ENCODE measurements around the gene UPK3B.
"Not testable (repeated sequence)": the region's sequence is repeated elsewhere in the genome, so short reads cannot be mapped to it uniquely, and the experiment has no call there.

UPK3B gene

DNA sequence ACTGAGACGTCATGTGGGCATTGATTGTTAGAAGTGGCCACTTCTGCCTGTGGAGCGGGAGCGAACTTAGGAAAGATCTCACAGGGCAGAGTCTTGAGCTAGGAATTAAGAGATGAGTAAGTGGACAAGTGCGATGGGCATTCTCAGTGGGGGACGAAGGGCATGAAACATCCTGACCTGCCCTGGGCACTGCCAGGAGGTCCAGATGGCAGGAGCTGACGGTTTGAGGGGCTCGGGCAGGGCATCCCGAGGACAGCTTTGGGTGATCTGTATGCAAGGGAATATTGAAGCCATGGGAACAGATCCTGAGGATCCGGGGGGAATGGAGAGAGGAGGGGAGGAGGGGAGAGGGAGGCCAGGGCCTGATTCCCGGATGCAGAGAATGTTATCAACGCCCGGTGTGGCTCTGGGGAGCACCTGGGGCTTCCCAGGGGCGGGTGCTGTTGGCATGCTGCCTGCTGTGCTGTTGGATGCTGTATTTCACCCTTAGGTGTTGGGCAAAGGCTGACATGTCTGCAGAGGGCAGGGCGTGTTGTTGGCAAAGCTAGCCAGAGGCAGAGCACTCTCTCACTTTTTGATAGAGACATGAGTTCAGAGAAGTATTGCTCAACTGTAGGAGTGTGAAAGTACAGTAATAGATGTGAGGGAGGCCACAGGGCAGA, 42.5 kb upstream of the UPK3B start:
- H3K9me3 ChIP-seq (ENCODE audit: control extremely low read depth in 1 of 5, control insufficient read depth in 4 of 5, insufficient read depth in 2 of 5, low read depth in 1 of 5, low read length in 4 of 5); H3K4me3 ChIP-seq (ENCODE audit: control insufficient read depth in 1 of 7, extremely low read depth in 1 of 7, insufficient read depth in 4 of 7, low read depth in 2 of 7, low read length in 6 of 7); POLR2A ChIA-PET; H3K36me3 ChIP-seq (ENCODE audit: control insufficient read depth in 4 of 4, insufficient read depth in 4 of 4, low read length in 3 of 4); H3K27me3 ChIP-seq (replicated peaks in 2 of 5; ENCODE audit: control insufficient read depth in 4 of 5, insufficient read depth in 5 of 5, low read length in 4 of 5); CTCF ChIA-PET; H3K4me1 ChIP-seq (ENCODE audit: control extremely low read depth in 1 of 4, control insufficient read depth in 4 of 4, insufficient read depth in 4 of 4, low read length in 3 of 4); DNase-seq; H3K27ac ChIP-seq (ENCODE audit: insufficient read depth in 1 of 2, low read depth in 1 of 2, low read length in 2 of 2, poor library complexity in 1 of 2, severe bottlenecking in 2 of 2): not testable (repeated sequence)
- 60% methylated on average over 3 of the region's 14 CpGs for WGBS (ENCODE audit: insufficient coverage)

DNA sequence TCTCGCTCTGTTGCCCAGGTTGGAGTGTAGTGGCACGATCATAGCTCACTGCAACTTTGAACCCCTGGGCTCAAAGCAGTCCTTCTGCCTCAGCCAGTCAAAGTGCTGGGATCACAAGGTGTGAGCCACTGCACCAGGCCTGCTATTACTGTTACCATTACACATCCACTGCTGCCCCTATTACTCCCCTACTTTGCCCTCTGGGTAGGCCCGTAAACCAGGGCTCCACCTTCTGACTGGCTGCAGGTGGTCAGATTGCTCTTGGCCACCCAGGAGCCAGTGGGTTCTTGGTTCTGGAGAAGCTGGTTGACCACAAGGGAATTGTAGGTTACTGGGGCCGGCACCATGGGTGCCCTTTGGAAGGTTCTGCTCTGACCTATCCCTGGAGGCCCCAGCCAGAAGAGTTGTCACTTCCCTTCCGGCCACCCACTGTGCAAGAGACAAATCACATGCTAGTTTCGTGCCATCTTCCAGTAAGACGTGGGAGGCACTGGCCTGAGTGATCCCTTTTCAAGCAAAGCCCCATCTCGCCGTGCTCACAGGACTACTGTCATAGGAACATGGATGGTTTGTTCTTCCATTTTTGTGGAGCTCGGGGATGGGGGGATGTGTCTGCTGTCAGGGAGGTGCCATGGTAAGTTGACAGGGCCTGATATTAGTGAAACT, 38.7 kb upstream of the UPK3B start:
- H3K27ac ChIP-seq (ENCODE audit: insufficient read depth in 1 of 2, low read depth in 1 of 2, low read length in 2 of 2, poor library complexity in 1 of 2, severe bottlenecking in 2 of 2); H3K9me3 ChIP-seq (ENCODE audit: control extremely low read depth in 1 of 5, control insufficient read depth in 4 of 5, insufficient read depth in 2 of 5, low read depth in 1 of 5, low read length in 4 of 5); H3K4me3 ChIP-seq (ENCODE audit: control insufficient read depth in 1 of 7, extremely low read depth in 1 of 7, insufficient read depth in 4 of 7, low read depth in 2 of 7, low read length in 6 of 7); H3K27me3 ChIP-seq (replicated peaks in 2 of 5; ENCODE audit: control insufficient read depth in 4 of 5, insufficient read depth in 5 of 5, low read length in 4 of 5); POLR2A ChIA-PET; CTCF ChIA-PET; H3K36me3 ChIP-seq (ENCODE audit: control insufficient read depth in 4 of 4, insufficient read depth in 4 of 4, low read length in 3 of 4); H3K4me1 ChIP-seq (ENCODE audit: control extremely low read depth in 1 of 4, control insufficient read depth in 4 of 4, insufficient read depth in 4 of 4, low read length in 3 of 4); DNase-seq: not testable (repeated sequence)
- 100% methylated on average over 1 of the region's 10 CpGs for WGBS (ENCODE audit: insufficient coverage)

GRCh38 chr7:76473097-76473496, 37.3 kb upstream of the UPK3B start:
- WGBS (ENCODE audit: insufficient coverage) = no CpG with 5 or more reads among the region's 6 CpGs
- CTCF ChIA-PET; H3K4me3 ChIP-seq (ENCODE audit: control insufficient read depth in 1 of 7, extremely low read depth in 1 of 7, insufficient read depth in 4 of 7, low read depth in 2 of 7, low read length in 6 of 7); POLR2A ChIA-PET; H3K4me1 ChIP-seq (ENCODE audit: control extremely low read depth in 1 of 4, control insufficient read depth in 4 of 4, insufficient read depth in 4 of 4, low read length in 3 of 4); H3K27ac ChIP-seq (ENCODE audit: insufficient read depth in 1 of 2, low read depth in 1 of 2, low read length in 2 of 2, poor library complexity in 1 of 2, severe bottlenecking in 2 of 2); H3K36me3 ChIP-seq (ENCODE audit: control insufficient read depth in 4 of 4, insufficient read depth in 4 of 4, low read length in 3 of 4); H3K9me3 ChIP-seq (ENCODE audit: control extremely low read depth in 1 of 5, control insufficient read depth in 4 of 5, insufficient read depth in 2 of 5, low read depth in 1 of 5, low read length in 4 of 5); DNase-seq; H3K27me3 ChIP-seq (replicated peaks in 2 of 5; ENCODE audit: control insufficient read depth in 4 of 5, insufficient read depth in 5 of 5, low read length in 4 of 5): not testable (repeated sequence)

DNA sequence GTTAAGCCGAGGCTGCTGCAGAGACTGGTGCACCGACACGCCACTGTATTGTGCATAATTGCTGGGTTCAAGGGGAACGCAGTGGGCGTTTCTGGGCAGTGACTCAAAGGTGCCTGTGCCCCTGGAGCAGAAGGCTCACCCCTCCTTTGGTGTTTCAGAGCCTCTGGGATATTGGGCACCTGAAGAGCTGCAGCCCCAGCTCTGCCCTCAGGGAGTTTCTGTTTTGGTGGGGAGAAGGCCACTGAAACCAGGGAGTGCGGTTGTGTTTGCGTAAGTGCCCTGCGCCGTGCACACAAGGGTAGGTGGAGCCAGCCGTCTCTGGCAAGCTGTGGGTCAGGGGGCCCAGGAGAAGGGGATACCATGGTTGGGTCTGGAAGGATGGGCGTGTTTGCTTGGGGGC, 34.1 kb upstream of the UPK3B start:
- DNase-seq; H3K9me3 ChIP-seq (ENCODE audit: control extremely low read depth in 1 of 5, control insufficient read depth in 4 of 5, insufficient read depth in 2 of 5, low read depth in 1 of 5, low read length in 4 of 5); H3K4me1 ChIP-seq (ENCODE audit: control extremely low read depth in 1 of 4, control insufficient read depth in 4 of 4, insufficient read depth in 4 of 4, low read length in 3 of 4); H3K4me3 ChIP-seq (ENCODE audit: control insufficient read depth in 1 of 7, extremely low read depth in 1 of 7, insufficient read depth in 4 of 7, low read depth in 2 of 7, low read length in 6 of 7); POLR2A ChIA-PET; H3K27me3 ChIP-seq (replicated peaks in 2 of 5; ENCODE audit: control insufficient read depth in 4 of 5, insufficient read depth in 5 of 5, low read length in 4 of 5); H3K36me3 ChIP-seq (ENCODE audit: control insufficient read depth in 4 of 4, insufficient read depth in 4 of 4, low read length in 3 of 4); H3K27ac ChIP-seq (ENCODE audit: insufficient read depth in 1 of 2, low read depth in 1 of 2, low read length in 2 of 2, poor library complexity in 1 of 2, severe bottlenecking in 2 of 2); CTCF ChIA-PET: not testable (repeated sequence)
- no CpG with 5 or more reads among the region's 11 CpGs for WGBS (ENCODE audit: insufficient coverage)

DNA sequence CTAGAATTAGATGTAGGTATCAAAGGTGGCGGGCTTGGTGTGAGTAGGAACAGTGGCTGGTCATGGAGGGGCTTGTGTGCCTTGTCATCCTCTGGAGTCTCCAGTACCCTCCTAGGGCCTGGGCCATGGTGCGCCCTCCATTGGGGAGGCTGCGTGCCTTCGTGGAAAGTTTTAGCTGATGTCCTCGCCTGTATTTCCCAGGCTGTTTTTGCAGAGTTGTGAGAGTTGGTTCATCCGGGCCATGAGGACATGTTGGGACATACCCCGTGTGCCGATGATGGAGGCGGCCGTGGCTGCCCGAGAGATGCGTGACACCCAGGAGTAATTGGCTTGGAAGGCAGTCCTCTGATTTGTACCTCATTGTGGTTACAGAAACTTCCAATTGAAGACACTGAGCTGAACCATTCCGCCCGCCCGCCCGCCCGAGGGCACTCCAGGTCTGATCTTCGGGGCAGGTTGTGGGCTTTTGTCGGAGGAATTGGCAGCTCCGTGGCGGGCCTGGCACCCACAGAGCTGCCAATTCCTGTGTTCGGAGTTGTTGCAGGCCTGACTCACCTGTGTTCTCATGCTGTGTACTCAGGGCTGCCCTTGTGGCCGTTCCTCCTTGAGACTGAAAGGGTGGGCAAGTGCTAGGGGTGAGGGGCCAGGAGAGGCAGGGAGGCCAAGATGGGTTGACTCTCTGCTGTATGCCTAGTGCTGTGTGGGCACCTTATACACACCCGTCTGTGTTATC, 33.4 kb upstream of the UPK3B start:
- POLR2A ChIA-PET; CTCF ChIA-PET; H3K36me3 ChIP-seq (ENCODE audit: control insufficient read depth in 4 of 4, insufficient read depth in 4 of 4, low read length in 3 of 4); H3K27me3 ChIP-seq (replicated peaks in 2 of 5; ENCODE audit: control insufficient read depth in 4 of 5, insufficient read depth in 5 of 5, low read length in 4 of 5); DNase-seq; H3K9me3 ChIP-seq (ENCODE audit: control extremely low read depth in 1 of 5, control insufficient read depth in 4 of 5, insufficient read depth in 2 of 5, low read depth in 1 of 5, low read length in 4 of 5); H3K4me3 ChIP-seq (ENCODE audit: control insufficient read depth in 1 of 7, extremely low read depth in 1 of 7, insufficient read depth in 4 of 7, low read depth in 2 of 7, low read length in 6 of 7); H3K4me1 ChIP-seq (ENCODE audit: control extremely low read depth in 1 of 4, control insufficient read depth in 4 of 4, insufficient read depth in 4 of 4, low read length in 3 of 4); H3K27ac ChIP-seq (ENCODE audit: insufficient read depth in 1 of 2, low read depth in 1 of 2, low read length in 2 of 2, poor library complexity in 1 of 2, severe bottlenecking in 2 of 2): not testable (repeated sequence)
- no CpG with 5 or more reads among the region's 24 CpGs for WGBS (ENCODE audit: insufficient coverage)

GRCh38 chr7:76479628-76480027, 30.7 kb upstream of the UPK3B start:
- CTCF ChIA-PET; H3K9me3 ChIP-seq (ENCODE audit: control extremely low read depth in 1 of 5, control insufficient read depth in 4 of 5, insufficient read depth in 2 of 5, low read depth in 1 of 5, low read length in 4 of 5); DNase-seq; POLR2A ChIA-PET; H3K27me3 ChIP-seq (replicated peaks in 2 of 5; ENCODE audit: control insufficient read depth in 4 of 5, insufficient read depth in 5 of 5, low read length in 4 of 5); H3K36me3 ChIP-seq (ENCODE audit: control insufficient read depth in 4 of 4, insufficient read depth in 4 of 4, low read length in 3 of 4); H3K4me3 ChIP-seq (ENCODE audit: control insufficient read depth in 1 of 7, extremely low read depth in 1 of 7, insufficient read depth in 4 of 7, low read depth in 2 of 7, low read length in 6 of 7); H3K4me1 ChIP-seq (ENCODE audit: control extremely low read depth in 1 of 4, control insufficient read depth in 4 of 4, insufficient read depth in 4 of 4, low read length in 3 of 4); H3K27ac ChIP-seq (ENCODE audit: insufficient read depth in 1 of 2, low read depth in 1 of 2, low read length in 2 of 2, poor library complexity in 1 of 2, severe bottlenecking in 2 of 2): not testable (repeated sequence)
- no CpG with 5 or more reads among the region's 11 CpGs for WGBS (ENCODE audit: insufficient coverage)

DNA sequence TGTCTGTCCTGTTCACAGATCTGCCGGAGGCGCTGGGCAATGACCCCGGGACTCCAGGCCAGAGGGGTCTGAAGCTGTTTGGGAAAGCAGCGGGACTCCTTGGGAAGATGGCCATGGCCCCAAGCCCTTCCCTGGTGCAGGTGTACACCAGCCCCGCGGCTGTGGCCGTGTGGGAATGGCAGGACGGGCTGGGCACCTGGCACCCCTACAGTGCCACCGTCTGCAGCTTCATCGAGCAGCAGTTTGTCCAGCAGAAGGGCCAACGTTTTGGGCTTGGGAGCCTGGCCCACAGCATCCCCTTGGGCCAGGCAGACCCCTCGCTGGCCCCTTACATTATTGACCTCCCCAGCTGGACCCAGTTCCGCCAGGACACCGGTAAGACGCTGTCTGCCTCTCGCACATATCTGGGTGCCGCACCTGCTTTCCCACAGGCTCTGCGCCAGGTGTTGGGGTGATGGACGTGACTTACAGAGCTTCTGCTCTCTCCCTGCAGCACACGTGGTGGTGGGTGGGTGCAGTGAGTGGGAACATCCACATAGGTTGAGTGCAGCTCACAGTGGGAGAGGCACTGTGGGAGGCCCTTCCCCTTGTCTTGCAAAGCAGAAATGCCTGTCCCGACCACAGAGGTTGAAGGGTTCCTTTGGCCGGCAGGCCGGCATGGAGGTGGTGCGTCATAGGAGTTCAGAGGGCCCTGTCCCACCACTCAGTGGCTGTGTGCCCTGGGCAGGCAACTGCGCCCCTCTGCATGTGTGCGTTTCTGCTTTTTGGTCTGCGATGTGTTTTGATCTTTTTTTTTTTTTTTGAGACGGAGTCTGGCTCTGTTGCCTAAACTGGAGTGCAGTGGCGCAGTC, 29.7 kb upstream of the UPK3B start:
- H3K4me3 ChIP-seq (ENCODE audit: control insufficient read depth in 1 of 7, extremely low read depth in 1 of 7, insufficient read depth in 4 of 7, low read depth in 2 of 7, low read length in 6 of 7); CTCF ChIA-PET; DNase-seq; H3K27me3 ChIP-seq (replicated peaks in 2 of 5; ENCODE audit: control insufficient read depth in 4 of 5, insufficient read depth in 5 of 5, low read length in 4 of 5); H3K9me3 ChIP-seq (ENCODE audit: control extremely low read depth in 1 of 5, control insufficient read depth in 4 of 5, insufficient read depth in 2 of 5, low read depth in 1 of 5, low read length in 4 of 5); H3K36me3 ChIP-seq (ENCODE audit: control insufficient read depth in 4 of 4, insufficient read depth in 4 of 4, low read length in 3 of 4); H3K4me1 ChIP-seq (ENCODE audit: control extremely low read depth in 1 of 4, control insufficient read depth in 4 of 4, insufficient read depth in 4 of 4, low read length in 3 of 4); H3K27ac ChIP-seq (ENCODE audit: insufficient read depth in 1 of 2, low read depth in 1 of 2, low read length in 2 of 2, poor library complexity in 1 of 2, severe bottlenecking in 2 of 2); POLR2A ChIA-PET: not testable (repeated sequence)
- 93% methylated on average over 8 of the region's 29 CpGs for WGBS (ENCODE audit: insufficient coverage)
